PC-3 (cell line): Measurements from ENCODE around the gene TEAD1.

Experiments used
- CTCF ChIP-seq: fragments of 300-600 bp; sonication (generic); conservative IDR thresholded peaks from 2 replicates; pipeline ENCODE4 v1.5.1; 2017; ENCODE audit warnings: antibody characterized with exemption, low read depth, mild to moderate bottlenecking, low read length
- EZH2 ChIP-seq: fragments of 300-600 bp; sonication (generic); IDR thresholded peaks from one replicate; pipeline ENCODE4 v1.6.1; 2017; ENCODE audit warnings: antibody characterized with exemption, mild to moderate bottlenecking, low read length; ENCODE audit not compliant: unreplicated experiment
- EZH2phosphoT487 ChIP-seq: fragments of 300-600 bp; sonication (generic); IDR thresholded peaks from 2 replicates; pipeline ENCODE4 v1.6.1; 2018; ENCODE audit warnings: mild to moderate bottlenecking, antibody characterized with exemption, low read length, borderline replicate concordance

GRCh38 chr11:12808519-12808918 is 134.3 kb downstream of the TEAD1 start:
- no peak for TF ChIP-seq CTCF
- TF ChIP-seq EZH2 = no peak
- no peak for TF ChIP-seq EZH2phosphoT487
